GM12892 (cell line): ENCODE results near the gene CACNA1C.

Experiments used
- POLR2A ChIP-seq: IDR thresholded peaks from 2 replicates; pipeline ENCODE4 v1.6.1; 2011; ENCODE audit warnings: low read depth, low read length, control low read depth
- POLR2AphosphoS5 ChIP-seq: IDR thresholded peaks from 2 replicates; pipeline ENCODE4 v1.6.1; 2011; ENCODE audit warnings: low read depth, low read length, control low read depth
- TAF1 ChIP-seq: IDR thresholded peaks from 2 replicates; pipeline ENCODE4 v1.6.1; 2011; ENCODE audit warnings: low read depth, mild to moderate bottlenecking, control low read depth, low read length, borderline replicate concordance

DNA sequence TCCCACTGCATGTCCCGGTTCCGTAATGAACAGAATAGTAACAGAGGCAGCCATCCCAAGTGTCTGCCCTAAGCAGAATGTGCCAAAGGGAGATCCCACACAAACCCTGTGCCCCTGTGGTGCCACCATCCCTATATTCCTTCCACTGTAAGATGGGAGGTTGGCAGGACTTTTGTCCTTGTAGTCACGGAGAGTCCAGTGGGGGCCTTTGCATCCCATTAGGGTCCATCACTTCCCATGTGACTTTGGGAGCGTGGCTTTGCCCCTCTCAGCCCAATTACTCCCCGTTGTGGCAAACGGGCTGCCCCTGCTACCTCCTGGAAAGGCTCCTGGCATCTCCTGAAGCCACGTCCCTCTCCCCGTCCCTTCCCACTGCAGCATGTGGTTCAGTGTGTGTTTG is 552.5 kb downstream of the CACNA1C start:
- no peak for TF ChIP-seq POLR2AphosphoS5
- no peak for TF ChIP-seq POLR2A
- TF ChIP-seq TAF1, result no peak
